ENCODE measurements around the gene DCHS2. TPM values are rescaled to one million over a fixed set of nuclear protein-coding genes. Genes with fewer than 3 reads are reported as not detected.

The DCHS2 gene
- total RNA-seq, 4 donors from 2014 or later = under 0.01 TPM; not detected in 3

GRCh38 chr4:154328030-154328429 lies 163.6 kb downstream of the DCHS2 start:
- H3K36me3 ChIP-seq = no peaks in the 10 kb centered on the region
- H3K27me3 ChIP-seq = peaks cover 0 to 23% of the 10 kb centered on the region in 2 donors
- no peaks in the 10 kb centered on the region for H3K9me3 ChIP-seq
- no peak overlapping the region for H3K4me3 ChIP-seq
- no peak for DNase-seq (ENCODE audit: low spot score in 2 of 2)
- WGBS, 2 donors = 69% methylated on average over 1 of the region's 1 CpG
- TF ChIP-seq CTCF (IDR thresholded peaks at IDR 0.05) = no peak
- H3K4me1 ChIP-seq = peaks cover 0 to 8% (median 3%) of the 10 kb centered on the region in 4 donors
- no peak overlapping the region for H3K27ac ChIP-seq

- H3K9me3 ChIP-seq = peaks cover 0 to 10% (median 5%) of the 10 kb centered on the region in 4 donors
- WGBS, 2 donors = 39 to 42% methylated on average over 6 of the region's 6 CpGs
- H3K4me3 ChIP-seq = no peak overlapping the region
- no peaks in the 10 kb centered on the region for H3K36me3 ChIP-seq
- TF ChIP-seq CTCF (IDR thresholded peaks at IDR 0.05) (no peak), EP300 (IDR thresholded peaks at IDR 0.05) (no peak), POLR2A (IDR thresholded peaks at IDR 0.05) (no peak)
- no peaks in the 10 kb centered on the region for H3K4me1 ChIP-seq
- no peak overlapping the region for H3K27ac ChIP-seq
- no peak for DNase-seq (ENCODE audit: low spot score in 2 of 2)
- H3K27me3 ChIP-seq = peaks cover 0 to 3% of the 10 kb centered on the region in 2 donors
These were observed 171.1 kb downstream of the DCHS2 start for GRCh38 chr4:154320521-154320920.

GRCh38 chr4:154319736-154320135 lies 171.9 kb downstream of the DCHS2 start:
- WGBS, 2 donors = 87 to 92% methylated on average over 1 of the region's 1 CpG
- H3K27ac ChIP-seq = no peak overlapping the region
- DNase-seq (ENCODE audit: low spot score in 2 of 2) = no peak
- TF ChIP-seq POLR2A (IDR thresholded peaks at IDR 0.05) = no peak
- TF ChIP-seq EP300 (IDR thresholded peaks at IDR 0.05) = no peak
- TF ChIP-seq CTCF (IDR thresholded peaks at IDR 0.05) = no peak
- H3K27me3 ChIP-seq = peaks cover 0 to 3% of the 10 kb centered on the region in 2 donors
- no peak overlapping the region for H3K4me3 ChIP-seq
- no peaks in the 10 kb centered on the region for H3K36me3 ChIP-seq
- H3K9me3 ChIP-seq = peaks cover 0 to 10% (median 5%) of the 10 kb centered on the region in 4 donors
- no peaks in the 10 kb centered on the region for H3K4me1 ChIP-seq

- Histone ChIP-seq H3K9me3 (peaks cover 0 to 10% (median 5%) of the 10 kb centered on the region in 4 donors), H3K27me3 (peaks cover 0 to 3% of the 10 kb centered on the region in 2 donors), H3K4me1 (no peaks in the 10 kb centered on the region), H3K36me3 (no peaks in the 10 kb centered on the region), H3K27ac (no peak overlapping the region), H3K4me3 (no peak overlapping the region)
- no peak for DNase-seq (ENCODE audit: low spot score in 2 of 2)
- WGBS, 2 donors = 87 to 88% methylated on average over 2 of the region's 2 CpGs
- TF ChIP-seq EP300 (IDR thresholded peaks at IDR 0.05) (no peak), POLR2A (IDR thresholded peaks at IDR 0.05) (no peak), CTCF (IDR thresholded peaks at IDR 0.05) (no peak)
These were observed 174.2 kb downstream of the DCHS2 start for GRCh38 chr4:154317201-154317999.

- H3K9me3 ChIP-seq = peaks cover 0 to 10% (median 5%) of the 10 kb centered on the region in 4 donors
- no peak for TF ChIP-seq EP300 (IDR thresholded peaks at IDR 0.05)
- no peak for TF ChIP-seq CTCF (IDR thresholded peaks at IDR 0.05)
- no peak for TF ChIP-seq POLR2A (IDR thresholded peaks at IDR 0.05)
- peaks cover 0 to 3% of the 10 kb centered on the region in 2 donors for H3K27me3 ChIP-seq
- H3K4me1 ChIP-seq = no peaks in the 10 kb centered on the region
- DNase-seq (ENCODE audit: low spot score in 2 of 2) = no peak
- no peak overlapping the region for H3K27ac ChIP-seq
- H3K36me3 ChIP-seq = no peaks in the 10 kb centered on the region
- no peak overlapping the region for H3K4me3 ChIP-seq
These were observed 175.9 kb downstream of the DCHS2 start for GRCh38 chr4:154315741-154316140.

All from tibial nerve (tissue), 4 donors.